MM.1S (cell line): ENCODE data around the gene MEF2C.
A peak's percentile ranks its signal among the peaks of the same experiment; 100 is the strongest.

Experiments
- DNase-seq: peaks from one replicate; pipeline ENCODE4 v3.0.0-alpha.2; 2015
- H2AFZ ChIP-seq: fragments of 300-600 bp; sonication (generic); 2 replicates; pipeline ENCODE4 v1.6.0; 2016; ENCODE audit warnings: antibody characterized with exemption, low read length
- H3F3A ChIP-seq: fragments of 300-600 bp; sonication (generic); 2 replicates; pipeline ENCODE4 v1.6.1; 2016; ENCODE audit warnings: mild to moderate bottlenecking, antibody characterized with exemption, low read length, moderate library complexity, mixed read lengths; ENCODE audit not compliant: insufficient read depth
- H3K27ac ChIP-seq: fragments of 300-600 bp; sonication (generic); 2 replicates; pipeline ENCODE4 v1.5.1; 2016; ENCODE audit warnings: mild to moderate bottlenecking, low read length
- H3K27me3 ChIP-seq: fragments of 300-600 bp; sonication (generic); replicated peaks from 2 replicates; pipeline ENCODE4 v1.6.0; 2016; ENCODE audit warnings: low read length; ENCODE audit not compliant: insufficient read depth
- H3K36me3 ChIP-seq: fragments of 300-600 bp; sonication (generic); replicated peaks from 2 replicates; pipeline ENCODE4 v1.6.1; 2016; ENCODE audit warnings: mild to moderate bottlenecking, low read length, mixed read lengths; ENCODE audit not compliant: insufficient read depth
- H3K4me1 ChIP-seq: fragments of 300-600 bp; sonication (generic); 2 replicates; pipeline ENCODE4 v1.6.1; 2016; ENCODE audit warnings: low read length, mixed read lengths
- H3K4me2 ChIP-seq: fragments of 300-600 bp; sonication (generic); 2 replicates; pipeline ENCODE4 v1.6.0; 2016; ENCODE audit warnings: low read depth, low read length
- H3K4me3 ChIP-seq: fragments of 300-600 bp; sonication (generic); 2 replicates; pipeline ENCODE4 v1.5.1; 2016; ENCODE audit warnings: low read length, mixed read lengths
- H3K79me2 ChIP-seq: fragments of 300-600 bp; sonication (generic); 2 replicates; pipeline ENCODE4 v1.6.1; 2016; ENCODE audit warnings: mixed run types, low read length, mixed read lengths
- H3K9ac ChIP-seq: fragments of 300-600 bp; sonication (generic); 2 replicates; pipeline ENCODE4 v1.6.1; 2016; ENCODE audit warnings: low read length, mixed read lengths
- H3K9me2 ChIP-seq: fragments of 300-600 bp; sonication (generic); replicated peaks from 2 replicates; pipeline ENCODE4 v1.6.1; 2016; ENCODE audit warnings: mild to moderate bottlenecking, low read length, mixed read lengths; ENCODE audit not compliant: insufficient read depth
- H3K9me3 ChIP-seq: fragments of 300-600 bp; sonication (generic); replicated peaks from 2 replicates; pipeline ENCODE4 v1.6.1; 2016; ENCODE audit warnings: mild to moderate bottlenecking, low read length, mixed read lengths; ENCODE audit not compliant: insufficient read depth
- H4K20me1 ChIP-seq: fragments of 300-600 bp; sonication (generic); 2 replicates; pipeline ENCODE4 v1.6.1; 2016; ENCODE audit warnings: mild to moderate bottlenecking, low read length, moderate library complexity, mixed read lengths; ENCODE audit not compliant: insufficient read depth
- EZH2 ChIP-seq: fragments of 300-600 bp; sonication (generic); optimal IDR thresholded peaks from 2 replicates; pipeline ENCODE3; 2017; ENCODE audit warnings: low read depth, mild to moderate bottlenecking, antibody characterized with exemption, low read length, mixed read lengths
- EZH2phosphoT487 ChIP-seq: fragments of 300-600 bp; sonication (generic); IDR thresholded peaks from 2 replicates; pipeline ENCODE4 v1.6.1; 2018; ENCODE audit warnings: antibody characterized with exemption, low read length
- TF ChIP-seq, protein P1 (sequence below): fragments of 300-600 bp; sonication (generic); IDR thresholded peaks from 2 replicates; pipeline ENCODE4 v1.5.1; 2016; ENCODE audit warnings: antibody characterized with exemption, low read length, mixed read lengths

Gene MEF2C

GRCh38 chr5:88888848-88889188, 5.8 kb upstream of the MEF2C start:
- Histone ChIP-seq H3K4me2 (peak overlapping the region; percentile 60), H2AFZ (peak overlapping the region; percentile 6; the same call in 1 of the 2 replicates), H3K9ac (peak overlapping the region; percentile 95)

GRCh38 chr5:88888291-88888690, 5.3 kb upstream of the MEF2C start:
- no peaks in the 10 kb centered on the region for H3K9me3 ChIP-seq
- H3K27me3 ChIP-seq = no peaks in the 10 kb centered on the region
- no peak overlapping the region for H2AFZ ChIP-seq
- peaks cover 57% of the 10 kb centered on the region for H3F3A ChIP-seq
- H3K4me2 ChIP-seq = peak overlapping the region; percentile 60
- TF ChIP-seq, protein P1, sequence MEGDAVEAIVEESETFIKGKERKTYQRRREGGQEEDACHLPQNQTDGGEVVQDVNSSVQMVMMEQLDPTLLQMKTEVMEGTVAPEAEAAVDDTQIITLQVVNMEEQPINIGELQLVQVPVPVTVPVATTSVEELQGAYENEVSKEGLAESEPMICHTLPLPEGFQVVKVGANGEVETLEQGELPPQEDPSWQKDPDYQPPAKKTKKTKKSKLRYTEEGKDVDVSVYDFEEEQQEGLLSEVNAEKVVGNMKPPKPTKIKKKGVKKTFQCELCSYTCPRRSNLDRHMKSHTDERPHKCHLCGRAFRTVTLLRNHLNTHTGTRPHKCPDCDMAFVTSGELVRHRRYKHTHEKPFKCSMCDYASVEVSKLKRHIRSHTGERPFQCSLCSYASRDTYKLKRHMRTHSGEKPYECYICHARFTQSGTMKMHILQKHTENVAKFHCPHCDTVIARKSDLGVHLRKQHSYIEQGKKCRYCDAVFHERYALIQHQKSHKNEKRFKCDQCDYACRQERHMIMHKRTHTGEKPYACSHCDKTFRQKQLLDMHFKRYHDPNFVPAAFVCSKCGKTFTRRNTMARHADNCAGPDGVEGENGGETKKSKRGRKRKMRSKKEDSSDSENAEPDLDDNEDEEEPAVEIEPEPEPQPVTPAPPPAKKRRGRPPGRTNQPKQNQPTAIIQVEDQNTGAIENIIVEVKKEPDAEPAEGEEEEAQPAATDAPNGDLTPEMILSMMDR = no peak
- TF ChIP-seq EZH2phosphoT487 = no peak
- no peak for TF ChIP-seq EZH2
- peak overlapping the region; percentile 79 for H3K4me3 ChIP-seq
- H4K20me1 ChIP-seq = no peaks in the 10 kb centered on the region
- H3K4me1 ChIP-seq = peaks cover 5% of the 10 kb centered on the region; the same call in 1 of the 2 replicates
- DNase-seq = peak; percentile 50
- H3K36me3 ChIP-seq = no peaks in the 10 kb centered on the region
- peak overlapping the region; percentile 95 for H3K9ac ChIP-seq
- H3K79me2 ChIP-seq = peaks cover 98% of the 10 kb centered on the region
- no peaks in the 10 kb centered on the region for H3K9me2 ChIP-seq
- peak overlapping the region; percentile 96 for H3K27ac ChIP-seq

More at GRCh38 chr5:88888848-88889188, 5.8 kb upstream of the MEF2C start:
- no peaks in the 10 kb centered on the region for H4K20me1 ChIP-seq
- TF ChIP-seq EZH2phosphoT487 (no peak), EZH2 (no peak)
- TF ChIP-seq, protein P1 = no peak
- no peaks in the 10 kb centered on the region for H3K9me3 ChIP-seq
- no peaks in the 10 kb centered on the region for H3K36me3 ChIP-seq
- DNase-seq = no peak
- H3K79me2 ChIP-seq = peaks cover 97% of the 10 kb centered on the region
- H3K27me3 ChIP-seq = no peaks in the 10 kb centered on the region
- H3F3A ChIP-seq = peaks cover 54% of the 10 kb centered on the region
- no peaks in the 10 kb centered on the region for H3K9me2 ChIP-seq
- H3K4me3 ChIP-seq = peak overlapping the region; percentile 79
- H3K27ac ChIP-seq = peak overlapping the region; percentile 96
- peaks cover 5% of the 10 kb centered on the region; the same call in 1 of the 2 replicates for H3K4me1 ChIP-seq

DNA sequence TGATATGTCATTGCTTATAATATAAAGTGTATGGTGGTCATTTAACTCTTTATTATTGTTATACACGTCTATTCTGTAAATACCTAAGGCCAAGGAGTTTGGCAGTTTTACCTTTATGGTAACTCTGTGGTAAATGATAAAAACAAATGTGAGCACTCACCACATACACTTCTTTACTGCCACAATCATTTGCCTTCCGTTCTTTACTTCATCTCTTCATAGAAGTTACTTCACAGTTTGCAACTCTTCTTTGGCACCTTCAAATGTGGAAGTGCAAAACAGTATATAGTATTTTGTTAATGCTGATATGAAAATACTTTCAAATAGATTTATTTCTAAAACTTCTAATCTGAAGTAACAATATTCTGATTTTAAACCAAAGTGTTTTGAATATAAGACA, 4.4 kb upstream of the MEF2C start:
- H3K9ac ChIP-seq = peak overlapping the region; percentile 95
- H4K20me1 ChIP-seq = no peaks in the 10 kb centered on the region
- no peaks in the 10 kb centered on the region for H3K9me2 ChIP-seq
- H3K36me3 ChIP-seq = no peaks in the 10 kb centered on the region
- H3K27me3 ChIP-seq = no peaks in the 10 kb centered on the region
- peak overlapping the region; percentile 96 for H3K27ac ChIP-seq
- no peak overlapping the region for H2AFZ ChIP-seq
- TF ChIP-seq, protein P1 = no peak
- no peak for TF ChIP-seq EZH2phosphoT487
- no peak for TF ChIP-seq EZH2
- H3K9me3 ChIP-seq = no peaks in the 10 kb centered on the region
- peaks cover 5% of the 10 kb centered on the region; the same call in 1 of the 2 replicates for H3K4me1 ChIP-seq
- H3K4me3 ChIP-seq = peak overlapping the region; percentile 79
- H3K79me2 ChIP-seq = peaks cover 97% of the 10 kb centered on the region
- DNase-seq = peak; percentile 58
- H3K4me2 ChIP-seq = peak overlapping the region; percentile 60
- H3F3A ChIP-seq = peaks cover 60% of the 10 kb centered on the region
